Mesothelial cell of epicardium (in vitro differentiated cells): ENCODE results near the gene MYO5B. TPM values are rescaled to one million over a fixed set of nuclear protein-coding genes. Genes with fewer than 3 reads are reported as not detected.

Experiments
- DNase-seq, 2 experiments: peaks; one replicate each; pipeline ENCODE4 v3.0.0; 2021; ENCODE audit warnings: low spot score in 2 of 2; ENCODE audit not compliant: unreplicated experiment in 2 of 2
- H3K27ac Mint-ChIP-seq: 2 replicates; pipeline ENCODE4 v1.8.0; 2021; ENCODE audit warnings: mixed read lengths
- H3K27me3 Mint-ChIP-seq: 2 replicates; pipeline ENCODE4 v1.8.0; 2021; ENCODE audit warnings: low read depth, mixed read lengths
- H3K36me3 Mint-ChIP-seq: 2 replicates; pipeline ENCODE4 v1.8.0; 2021; ENCODE audit warnings: mixed read lengths
- H3K4me1 Mint-ChIP-seq: 2 replicates; pipeline ENCODE4 v1.8.0; 2021; ENCODE audit warnings: mixed read lengths
- H3K4me3 Mint-ChIP-seq: 2 replicates; pipeline ENCODE4 v1.8.0; 2021; ENCODE audit warnings: mild to moderate bottlenecking, moderate library complexity, mixed read lengths
- H3K9me3 Mint-ChIP-seq: 2 replicates; pipeline ENCODE4 v1.8.0; 2021; ENCODE audit warnings: mixed read lengths
- total RNA-seq: library from RNA; stranded (reverse); gene quantifications from 3 replicates; pipeline ENCODE4 v1.2.1, GENCODE V29; 2021
- TF ChIP-seq, protein P1 (sequence below): fragments of 200-600 bp; sonication (generic); IDR thresholded peaks from one replicate; pipeline ENCODE4 v1.5.0; 2021; ENCODE audit warnings: antibody characterized with exemption; ENCODE audit not compliant: unreplicated experiment

Gene MYO5B
- total RNA-seq, 1 donor from 2014 or later = 15.1 TPM

DNA sequence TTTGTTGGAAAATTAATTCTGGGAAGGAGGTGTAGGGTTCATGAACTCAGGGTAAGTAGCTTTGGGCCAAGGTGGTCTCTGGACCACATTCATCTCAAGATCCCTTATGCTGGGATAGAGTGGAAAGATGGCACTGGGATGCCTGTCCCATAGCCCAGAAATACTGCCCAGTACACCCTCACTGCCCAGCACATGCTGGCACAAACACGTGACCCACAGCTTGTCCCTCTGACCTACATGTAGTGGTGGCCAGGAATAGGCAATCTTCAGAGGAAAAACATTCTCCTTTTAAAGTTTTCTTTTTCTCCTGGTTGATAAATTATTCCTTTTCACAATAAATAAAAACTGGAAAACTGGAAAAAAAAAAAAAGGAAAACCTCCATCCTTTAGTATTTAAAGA lies 246.0 kb downstream of the MYO5B start:
- TF ChIP-seq, protein P1, sequence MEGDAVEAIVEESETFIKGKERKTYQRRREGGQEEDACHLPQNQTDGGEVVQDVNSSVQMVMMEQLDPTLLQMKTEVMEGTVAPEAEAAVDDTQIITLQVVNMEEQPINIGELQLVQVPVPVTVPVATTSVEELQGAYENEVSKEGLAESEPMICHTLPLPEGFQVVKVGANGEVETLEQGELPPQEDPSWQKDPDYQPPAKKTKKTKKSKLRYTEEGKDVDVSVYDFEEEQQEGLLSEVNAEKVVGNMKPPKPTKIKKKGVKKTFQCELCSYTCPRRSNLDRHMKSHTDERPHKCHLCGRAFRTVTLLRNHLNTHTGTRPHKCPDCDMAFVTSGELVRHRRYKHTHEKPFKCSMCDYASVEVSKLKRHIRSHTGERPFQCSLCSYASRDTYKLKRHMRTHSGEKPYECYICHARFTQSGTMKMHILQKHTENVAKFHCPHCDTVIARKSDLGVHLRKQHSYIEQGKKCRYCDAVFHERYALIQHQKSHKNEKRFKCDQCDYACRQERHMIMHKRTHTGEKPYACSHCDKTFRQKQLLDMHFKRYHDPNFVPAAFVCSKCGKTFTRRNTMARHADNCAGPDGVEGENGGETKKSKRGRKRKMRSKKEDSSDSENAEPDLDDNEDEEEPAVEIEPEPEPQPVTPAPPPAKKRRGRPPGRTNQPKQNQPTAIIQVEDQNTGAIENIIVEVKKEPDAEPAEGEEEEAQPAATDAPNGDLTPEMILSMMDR = no peak
- DNase-seq = no peak
- Mint-ChIP-seq H3K4me1 (peaks cover 22% of the 10 kb centered on the region), H3K36me3 (no peaks in the 10 kb centered on the region), H3K4me3 (no peak overlapping the region), H3K27me3 (no peaks in the 10 kb centered on the region), H3K27ac (no peak overlapping the region), H3K9me3 (no peaks in the 10 kb centered on the region)

DNA sequence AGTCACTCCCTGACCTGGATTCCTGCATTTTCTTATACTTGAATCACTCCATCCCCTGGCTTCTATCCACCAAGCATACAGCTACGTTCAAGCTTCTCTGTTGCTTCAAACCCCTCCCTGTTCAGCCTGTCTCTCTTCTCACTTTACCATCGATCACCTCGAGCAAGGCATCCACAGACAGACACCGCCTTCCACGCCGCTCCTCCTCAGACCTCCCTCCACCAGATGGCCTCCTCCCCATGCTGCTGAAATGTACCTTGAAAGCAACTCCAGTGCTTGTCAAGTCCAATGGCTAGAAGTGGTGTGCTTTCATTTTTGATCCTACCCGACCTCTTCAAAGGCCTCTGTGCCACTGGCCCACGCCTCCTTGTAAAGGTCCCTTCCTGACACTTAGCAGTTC lies 250.3 kb downstream of the MYO5B start:
- TF ChIP-seq, protein P1 = no peak
- DNase-seq = peak in 1 of 2 experiments; percentile 42
- Mint-ChIP-seq H3K27me3 (no peaks in the 10 kb centered on the region), H3K4me3 (no peak overlapping the region), H3K27ac (no peak overlapping the region), H3K9me3 (no peaks in the 10 kb centered on the region), H3K4me1 (peaks cover 6% of the 10 kb centered on the region), H3K36me3 (no peaks in the 10 kb centered on the region)

DNA sequence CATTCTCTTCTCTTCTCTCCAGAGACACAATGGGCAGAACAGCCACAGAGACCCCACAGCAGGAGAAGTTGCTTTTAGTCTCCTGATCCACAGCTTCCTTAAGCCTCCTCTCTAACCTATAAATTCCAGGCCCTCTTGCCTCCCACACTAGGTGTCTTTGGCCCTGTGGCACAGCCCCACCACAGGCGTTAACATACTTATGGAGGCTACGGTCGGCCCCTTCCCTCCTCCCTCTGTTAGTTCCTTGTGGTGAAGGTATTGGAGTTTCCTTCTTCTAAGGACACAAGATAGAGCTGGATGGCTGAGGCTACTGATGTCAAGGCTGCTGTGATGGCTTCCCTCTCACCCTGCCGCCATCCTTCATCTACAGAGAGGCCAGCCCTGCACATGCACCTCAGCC lies 258.1 kb downstream of the MYO5B start:
- TF ChIP-seq, protein P1 = no peak
- Mint-ChIP-seq H3K4me3 (no peak overlapping the region), H3K27ac (no peak overlapping the region), H3K4me1 (no peaks in the 10 kb centered on the region), H3K36me3 (peaks cover 5% of the 10 kb centered on the region), H3K27me3 (no peaks in the 10 kb centered on the region), H3K9me3 (no peaks in the 10 kb centered on the region)
- no peak for DNase-seq

DNA sequence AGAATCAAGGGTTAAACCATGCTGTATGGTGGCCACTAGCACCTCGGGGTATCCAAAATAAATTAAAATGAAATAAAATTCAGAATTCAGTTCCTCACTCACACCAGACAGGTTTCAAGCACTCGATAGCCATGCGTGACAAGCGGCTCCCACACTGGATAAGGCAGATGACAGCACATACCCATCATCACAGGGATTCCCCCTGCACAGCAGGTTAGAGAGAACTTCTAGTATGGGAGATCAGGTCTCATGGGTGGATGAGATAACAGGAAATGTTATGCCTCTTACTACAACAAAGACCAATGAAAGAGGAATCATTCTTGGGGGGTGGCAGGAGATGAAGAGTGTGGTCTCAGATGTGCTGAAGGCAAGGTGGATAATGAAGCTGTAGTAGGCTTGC lies 259.7 kb downstream of the MYO5B start:
- no peak for DNase-seq
- H3K9me3 Mint-ChIP-seq = no peaks in the 10 kb centered on the region
- H3K4me3 Mint-ChIP-seq = no peak overlapping the region
- TF ChIP-seq, protein P1 = no peak
- no peak overlapping the region for H3K27ac Mint-ChIP-seq
- no peaks in the 10 kb centered on the region for H3K27me3 Mint-ChIP-seq
- H3K36me3 Mint-ChIP-seq = peaks cover 5% of the 10 kb centered on the region
- no peaks in the 10 kb centered on the region for H3K4me1 Mint-ChIP-seq

DNA sequence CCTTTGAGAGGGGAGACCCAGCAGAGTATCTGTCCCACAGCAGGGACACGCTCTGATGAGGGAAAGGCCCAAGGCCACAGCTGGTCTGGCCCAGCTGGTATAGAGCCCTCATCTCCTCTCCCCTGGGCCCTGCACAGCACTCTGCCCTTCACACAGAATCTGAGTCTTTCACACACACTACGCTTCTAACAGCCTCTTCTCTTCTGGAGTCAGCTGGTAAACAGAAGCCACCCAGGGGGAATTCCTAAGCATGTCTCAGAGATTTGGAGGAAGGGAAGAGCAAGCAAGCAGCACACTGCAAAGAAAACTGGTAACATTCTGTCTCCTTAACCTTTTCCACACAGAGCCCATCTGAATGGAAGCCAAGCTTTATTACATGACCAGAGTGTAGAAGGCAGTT lies 260.5 kb downstream of the MYO5B start:
- H3K27me3 Mint-ChIP-seq = no peaks in the 10 kb centered on the region
- H3K36me3 Mint-ChIP-seq = peaks cover 5% of the 10 kb centered on the region
- no peaks in the 10 kb centered on the region for H3K4me1 Mint-ChIP-seq
- no peak overlapping the region for H3K27ac Mint-ChIP-seq
- TF ChIP-seq, protein P1 = no peak
- no peaks in the 10 kb centered on the region for H3K9me3 Mint-ChIP-seq
- no peak for DNase-seq
- no peak overlapping the region for H3K4me3 Mint-ChIP-seq

DNA sequence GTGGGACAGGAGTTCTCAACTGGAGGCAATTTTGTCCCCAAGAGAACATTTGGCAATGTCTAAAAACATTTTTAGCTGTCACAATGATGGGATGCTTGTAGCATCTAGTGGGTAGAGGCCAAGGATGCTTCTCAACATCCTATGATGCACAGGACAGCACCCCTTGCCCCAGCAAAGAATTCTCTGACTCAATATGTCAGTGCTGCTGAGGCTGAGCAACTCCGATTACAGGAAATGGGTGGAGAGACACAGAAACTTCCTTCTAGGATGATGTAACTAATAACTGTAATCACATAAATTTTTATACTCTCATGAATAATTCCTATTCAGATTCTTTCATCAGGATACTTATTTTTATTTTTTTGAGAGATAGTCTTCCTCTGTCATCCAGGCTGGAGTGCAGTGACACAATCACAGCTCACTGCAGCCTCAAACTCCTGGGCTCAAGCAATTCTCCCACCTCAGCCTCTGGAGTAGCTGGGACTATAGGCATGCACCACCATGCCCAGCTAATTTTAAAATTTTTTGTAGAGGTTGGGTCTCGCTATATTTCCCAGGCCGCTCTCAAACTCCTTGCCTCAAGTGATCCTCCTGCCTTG lies 261.3 kb downstream of the MYO5B start:
- H3K9me3 Mint-ChIP-seq = no peaks in the 10 kb centered on the region
- H3K36me3 Mint-ChIP-seq = peaks cover 5% of the 10 kb centered on the region
- no peaks in the 10 kb centered on the region for H3K4me1 Mint-ChIP-seq
- no peak overlapping the region for H3K27ac Mint-ChIP-seq
- H3K4me3 Mint-ChIP-seq = no peak overlapping the region
- TF ChIP-seq, protein P1 = no peak
- DNase-seq = no peak
- no peaks in the 10 kb centered on the region for H3K27me3 Mint-ChIP-seq
